ENCODE measurements around the gene LRRC55.
A peak's percentile ranks its signal among the peaks of the same experiment; 100 is the strongest.

LRRC55 gene

GRCh38 chr11:57154739-57155138 is 27.0 kb upstream of the LRRC55 start:
- TF ChIP-seq CTCF (IDR thresholded peaks at IDR 0.05; ENCODE audit: insufficient read depth, low read depth, low read length, missing control alignments), result no peak
- peak; percentile 49 for DNase-seq (ENCODE audit: low read depth)
- no peak overlapping the region for H3K4me3 ChIP-seq (ENCODE audit: low read length)

GRCh38 chr11:57155400-57155799 is 26.4 kb upstream of the LRRC55 start:
- DNase-seq (ENCODE audit: low read depth), result peak; percentile 89
- no peak for TF ChIP-seq CTCF (IDR thresholded peaks at IDR 0.05; ENCODE audit: insufficient read depth, low read depth, low read length, missing control alignments)
- H3K4me3 ChIP-seq (ENCODE audit: low read length), result no peak overlapping the region

- H3K4me3 ChIP-seq (ENCODE audit: low read length), result no peak overlapping the region
- no peak for TF ChIP-seq CTCF (IDR thresholded peaks at IDR 0.05; ENCODE audit: insufficient read depth, low read depth, low read length, missing control alignments)
- DNase-seq (ENCODE audit: low read depth), result peak; percentile 27
Measured at GRCh38 chr11:57155838-57156607, 25.7 kb upstream of the LRRC55 start.

- no peak for DNase-seq (ENCODE audit: low read depth)
- H3K4me3 ChIP-seq (ENCODE audit: low read length), result no peak overlapping the region
- no peak for TF ChIP-seq CTCF (IDR thresholded peaks at IDR 0.05; ENCODE audit: insufficient read depth, low read depth, low read length, missing control alignments)
Measured at GRCh38 chr11:57156928-57157327, 24.8 kb upstream of the LRRC55 start.

- no peak for TF ChIP-seq CTCF (IDR thresholded peaks at IDR 0.05; ENCODE audit: insufficient read depth, low read depth, low read length, missing control alignments)
Measured at GRCh38 chr11:57157624-57158023, 24.1 kb upstream of the LRRC55 start.

GRCh38 chr11:57158180-57158579 is 23.6 kb upstream of the LRRC55 start:
- DNase-seq (ENCODE audit: low read depth), result no peak
- H3K4me3 ChIP-seq (ENCODE audit: low read length), result no peak overlapping the region
- no peak for TF ChIP-seq CTCF (IDR thresholded peaks at IDR 0.05; ENCODE audit: insufficient read depth, low read depth, low read length, missing control alignments)

More at GRCh38 chr11:57157624-57158023, 24.1 kb upstream of the LRRC55 start:
- DNase-seq (ENCODE audit: low read depth), result no peak
- no peak overlapping the region for H3K4me3 ChIP-seq (ENCODE audit: low read length)

- TF ChIP-seq CTCF (IDR thresholded peaks at IDR 0.05; ENCODE audit: insufficient read depth, low read depth, low read length, missing control alignments), result no peak
- H3K4me3 ChIP-seq (ENCODE audit: low read length), result no peak overlapping the region
- DNase-seq (ENCODE audit: low read depth), result no peak
Measured at GRCh38 chr11:57158599-57158998, 23.2 kb upstream of the LRRC55 start.

Data from epithelial cell of esophagus (primary cell).